GM18951 (cell line): Measurements from ENCODE around the gene FOXN3.
"Not testable (repeated sequence)": the region's sequence is repeated elsewhere in the genome, so short reads cannot be mapped to it uniquely, and the experiment has no call there.

Source experiments
- POLR2A ChIP-seq: IDR thresholded peaks from 4 replicates; pipeline ENCODE4 v1.6.1; 2011; ENCODE audit warnings: mild to moderate bottlenecking; ENCODE audit not compliant: insufficient read length, insufficient read depth; ENCODE audit errors: extremely low read depth
- in situ Hi-C: fragments of 300-500 bp; cut with MboI; formaldehyde crosslinking; loops from one replicate; pipeline ENCODE4 v1.12.0; 2022; ENCODE audit warnings: low sequenced_read_pairs, mixed read lengths, inconsistent platforms; ENCODE audit not compliant: unreplicated experiment

FOXN3 gene

GRCh38 chr14:89214221-89214965 is 202.6 kb downstream of the FOXN3 start:
- in situ Hi-C loops: no loop called here
- TF ChIP-seq POLR2A: no peak

- in situ Hi-C loops: no loop called here
- no peak for TF ChIP-seq POLR2A
Observed at GRCh38 chr14:89212386-89213235, 204.4 kb downstream of the FOXN3 start.

GRCh38 chr14:89209558-89209957 is 207.5 kb downstream of the FOXN3 start:
- TF ChIP-seq POLR2A: no peak
- in situ Hi-C loops: no loop called here

- no peak for TF ChIP-seq POLR2A
- in situ Hi-C loops: no loop called here
Observed at GRCh38 chr14:89207925-89208328, 209.1 kb downstream of the FOXN3 start.

- in situ Hi-C loops: no loop called here
- no peak for TF ChIP-seq POLR2A
Observed at GRCh38 chr14:89206389-89207031, 210.5 kb downstream of the FOXN3 start.

GRCh38 chr14:89205137-89205740 is 211.8 kb downstream of the FOXN3 start:
- no peak for TF ChIP-seq POLR2A
- in situ Hi-C loops: no loop called here

- in situ Hi-C loops: no loop called here
Observed at GRCh38 chr14:89202413-89203190, 214.4 kb downstream of the FOXN3 start.

GRCh38 chr14:89201645-89202044 is 215.4 kb downstream of the FOXN3 start:
- no peak for TF ChIP-seq POLR2A
- in situ Hi-C loops: no loop called here

More at GRCh38 chr14:89202413-89203190, 214.4 kb downstream of the FOXN3 start:
- TF ChIP-seq POLR2A: no peak

- in situ Hi-C loops: not testable (repeated sequence)
Observed at GRCh38 chr14:89199357-89199756, 217.7 kb downstream of the FOXN3 start.

- in situ Hi-C loops: no loop called here
- TF ChIP-seq POLR2A: no peak
Observed at GRCh38 chr14:89198544-89199329, 218.3 kb downstream of the FOXN3 start.

- TF ChIP-seq POLR2A: no peak
- in situ Hi-C loops: no loop called here
Observed at GRCh38 chr14:89197623-89198022, 219.4 kb downstream of the FOXN3 start.

- in situ Hi-C loops: no loop called here
- TF ChIP-seq POLR2A: no peak
Observed at GRCh38 chr14:89196545-89196944, 220.5 kb downstream of the FOXN3 start.
